AG04450 (cell line): ENCODE results near the gene UTY. TPM values are rescaled to one million over a fixed set of nuclear protein-coding genes. Genes with fewer than 3 reads are reported as not detected.

Experiments
- CTCF ChIA-PET: fragments of 300-600, 350-600 bp; formaldehyde crosslinking; extraction: SDS; loops from one replicate; lab custom pipeline; 2022; ENCODE audit warnings: antibody characterized with exemption, inconsistent platforms; lab: Charles Lee
- POLR2A ChIA-PET: fragments of 350-600 bp; formaldehyde crosslinking; extraction: SDS; loops from one replicate; lab custom pipeline; 2021; ENCODE audit warnings: antibody characterized with exemption, inconsistent platforms; lab: Yijun Ruan, JAX
- DNase-seq: peaks from one replicate; pipeline ENCODE4 v3.0.0-alpha.2; 2011; ENCODE audit warnings: low read depth, low spot score
- H3K27ac ChIP-seq: one replicate; pipeline ENCODE4 v1.5.1; 2012; ENCODE audit warnings: low read depth, low read length, control low read depth
- H3K27me3 ChIP-seq: one replicate; pipeline ENCODE4 v1.6.0; 2012; ENCODE audit warnings: low read length; ENCODE audit not compliant: control insufficient read depth, insufficient read depth
- H3K4me3 ChIP-seq: 2 replicates; pipeline ENCODE4 v1.5.1; 2011; ENCODE audit warnings: mild to moderate bottlenecking, low read depth, low read length, control low read depth
- H3K9me3 ChIP-seq: 2 replicates; pipeline ENCODE4 v1.5.1; 2012; ENCODE audit warnings: low read length; ENCODE audit not compliant: control insufficient read depth, insufficient read depth
- polyA plus RNA-seq: library from polyadenylated mRNA; depleted of rRNA; stranded (reverse); fragments of >200 nt; gene quantifications from 2 replicates; pipeline ENCODE4 v1.2.3, GENCODE V29; 2011
- TF ChIP-seq, protein P1 (sequence below): IDR thresholded peaks from 2 replicates; pipeline ENCODE4 v1.5.1; 2011; ENCODE audit warnings: low read depth, low read length, control low read depth, inconsistent platforms

The UTY gene
- polyA plus RNA-seq, 1 experiment = 11.0 TPM

DNA sequence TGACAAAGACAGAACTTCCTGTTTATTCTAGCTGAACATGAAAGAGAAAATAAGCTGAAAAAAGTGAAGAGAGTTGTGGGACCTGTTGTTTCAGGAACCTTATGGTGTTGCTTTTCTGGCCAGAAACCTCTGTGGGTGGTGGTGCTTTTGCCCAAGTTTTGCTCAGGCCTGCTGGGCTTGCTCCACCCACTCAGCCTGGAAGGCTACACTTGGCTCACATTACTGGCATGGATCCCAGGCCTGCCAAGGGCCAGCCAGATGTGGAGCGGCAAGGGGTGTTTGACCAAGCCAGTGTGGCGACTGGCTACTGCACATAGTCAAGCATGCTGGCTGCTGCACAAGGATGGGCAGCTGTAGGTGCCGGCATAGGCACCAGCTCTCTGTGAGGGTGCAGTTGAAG is 245.9 kb downstream of the UTY start:
- ChIA-PET POLR2A (interaction anchor here (0.7 kb wide), 1 partner anchor 10 kb away, joined by 3 read pairs; no protein-coding TSS in a partner anchor), CTCF (no interaction called here)
- DNase-seq = no peak
- TF ChIP-seq, protein P1, sequence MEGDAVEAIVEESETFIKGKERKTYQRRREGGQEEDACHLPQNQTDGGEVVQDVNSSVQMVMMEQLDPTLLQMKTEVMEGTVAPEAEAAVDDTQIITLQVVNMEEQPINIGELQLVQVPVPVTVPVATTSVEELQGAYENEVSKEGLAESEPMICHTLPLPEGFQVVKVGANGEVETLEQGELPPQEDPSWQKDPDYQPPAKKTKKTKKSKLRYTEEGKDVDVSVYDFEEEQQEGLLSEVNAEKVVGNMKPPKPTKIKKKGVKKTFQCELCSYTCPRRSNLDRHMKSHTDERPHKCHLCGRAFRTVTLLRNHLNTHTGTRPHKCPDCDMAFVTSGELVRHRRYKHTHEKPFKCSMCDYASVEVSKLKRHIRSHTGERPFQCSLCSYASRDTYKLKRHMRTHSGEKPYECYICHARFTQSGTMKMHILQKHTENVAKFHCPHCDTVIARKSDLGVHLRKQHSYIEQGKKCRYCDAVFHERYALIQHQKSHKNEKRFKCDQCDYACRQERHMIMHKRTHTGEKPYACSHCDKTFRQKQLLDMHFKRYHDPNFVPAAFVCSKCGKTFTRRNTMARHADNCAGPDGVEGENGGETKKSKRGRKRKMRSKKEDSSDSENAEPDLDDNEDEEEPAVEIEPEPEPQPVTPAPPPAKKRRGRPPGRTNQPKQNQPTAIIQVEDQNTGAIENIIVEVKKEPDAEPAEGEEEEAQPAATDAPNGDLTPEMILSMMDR = no peak
- Histone ChIP-seq H3K9me3 (no peaks in the 10 kb centered on the region; the same call in 1 of the 2 replicates), H3K27ac (no peak overlapping the region), H3K27me3 (no peaks in the 10 kb centered on the region), H3K4me3 (no peak overlapping the region)

DNA sequence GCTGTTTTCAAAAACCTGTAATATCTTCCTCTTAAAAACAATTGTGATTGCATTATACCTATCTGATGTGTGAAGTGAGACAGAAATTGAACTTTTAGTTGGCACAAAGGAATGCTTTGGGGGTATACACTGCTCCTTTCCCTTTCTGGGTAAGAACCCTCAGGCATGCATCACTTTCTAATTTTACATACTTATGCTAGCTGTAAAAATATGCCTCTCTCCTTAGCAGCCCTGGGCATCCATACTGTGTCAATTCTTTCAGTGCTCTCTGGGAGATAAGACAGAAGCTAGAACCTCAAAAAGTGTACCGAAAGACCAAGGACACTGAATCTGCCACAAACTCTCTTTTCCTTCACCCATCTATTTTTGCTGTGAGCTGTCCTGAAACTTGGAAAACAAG is 246.7 kb downstream of the UTY start:
- Histone ChIP-seq H3K27me3 (no peaks in the 10 kb centered on the region), H3K27ac (no peak overlapping the region), H3K9me3 (no peaks in the 10 kb centered on the region; the same call in 1 of the 2 replicates), H3K4me3 (no peak overlapping the region)
- POLR2A ChIA-PET = no interaction called here
- DNase-seq = no peak
- CTCF ChIA-PET = no interaction called here
- TF ChIP-seq, protein P1 = no peak

DNA sequence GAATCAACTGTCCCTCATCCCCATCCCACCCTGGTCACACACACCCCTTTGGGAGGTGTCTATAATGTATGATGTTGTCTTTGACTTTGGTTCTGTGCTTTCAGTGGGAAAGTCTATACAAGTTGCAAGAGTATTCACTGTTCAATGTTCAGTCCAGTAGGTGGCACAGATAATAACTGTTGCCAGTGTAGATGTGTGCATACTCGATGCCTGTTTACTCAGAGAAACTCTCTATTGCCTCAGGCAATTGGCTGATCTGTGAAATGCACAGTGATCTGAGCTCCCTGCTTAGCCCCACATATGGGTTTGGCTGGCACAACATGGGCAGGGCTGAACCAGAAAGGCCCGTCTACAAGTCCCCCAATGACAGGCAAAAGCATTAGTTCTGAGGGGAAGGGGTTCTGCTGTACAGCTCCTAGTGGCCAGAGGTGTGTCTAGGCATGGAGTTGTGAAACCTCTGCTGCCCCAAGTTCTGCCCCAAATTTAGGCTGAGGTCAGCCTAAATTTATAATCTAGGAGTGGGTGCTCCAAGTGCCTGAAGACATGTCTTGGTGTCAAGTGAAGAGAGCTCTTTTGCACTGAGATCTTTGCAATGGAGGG is 252.4 kb downstream of the UTY start:
- DNase-seq = no peak
- H3K27ac ChIP-seq = no peak overlapping the region
- H3K4me3 ChIP-seq = no peak overlapping the region
- H3K27me3 ChIP-seq = no peaks in the 10 kb centered on the region
- TF ChIP-seq, protein P1 = no peak
- ChIA-PET CTCF (interaction anchor here (0.7 kb wide), 1 partner anchor 249 kb away, joined by 3 read pairs; no protein-coding TSS in a partner anchor), POLR2A (no interaction called here)
- no peaks in the 10 kb centered on the region for H3K9me3 ChIP-seq

DNA sequence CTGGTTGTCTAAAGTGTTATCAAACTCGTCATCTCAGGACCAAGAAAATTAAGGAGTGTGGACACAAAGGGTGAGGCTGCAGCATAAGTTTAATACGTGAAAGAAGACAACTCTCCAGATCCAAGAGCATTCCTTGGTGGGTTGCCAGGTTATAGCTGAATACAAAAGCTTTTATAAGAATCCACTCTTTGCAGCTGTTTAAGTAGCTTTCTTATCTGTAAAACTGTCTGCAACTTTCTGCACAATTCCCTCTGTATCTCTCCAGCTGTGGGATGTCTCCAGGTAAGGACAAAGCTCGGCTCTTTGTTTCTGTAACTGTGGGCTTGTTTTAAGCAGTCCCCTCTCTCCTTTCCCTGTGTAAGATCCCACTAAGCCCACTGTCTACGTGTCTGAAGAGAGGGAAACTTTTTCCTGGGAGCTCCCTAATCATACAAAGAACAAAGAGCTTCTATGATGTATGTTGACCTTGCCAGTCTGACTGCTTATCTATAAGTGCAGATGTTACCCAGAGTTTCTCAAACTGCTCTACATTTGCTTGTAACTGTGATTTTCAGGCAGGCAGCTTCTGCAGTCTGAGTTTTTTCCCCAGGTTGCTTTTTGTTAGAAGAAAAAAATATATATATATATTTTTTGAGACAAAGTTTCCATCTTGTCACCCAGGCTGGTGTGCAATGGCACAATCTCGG is 268.7 kb downstream of the UTY start:
- POLR2A ChIA-PET = no interaction called here

More for the DNA sequence above, 268.7 kb downstream of the UTY start:
- H3K9me3 ChIP-seq = no peaks in the 10 kb centered on the region
- H3K27me3 ChIP-seq = no peaks in the 10 kb centered on the region
- CTCF ChIA-PET = no interaction called here
- TF ChIP-seq, protein P1 = no peak
- no peak overlapping the region for H3K4me3 ChIP-seq
- no peak for DNase-seq
- no peak overlapping the region for H3K27ac ChIP-seq
